Measurements from ENCODE around the gene SLC6A5.

GRCh38 chr11:20658135-20658534 is 58.7 kb downstream of the SLC6A5 start:
- TF ChIP-seq CTCF (IDR thresholded peaks at IDR 0.05) (no peak), POLR2A (IDR thresholded peaks at IDR 0.05) (no peak), EP300 (IDR thresholded peaks at IDR 0.05) (no peak), POLR2AphosphoS5 (IDR thresholded peaks at IDR 0.05) (no peak)

Data from suprapubic skin (tissue), 4 donors.